CD4-positive, alpha-beta T cell treated with Interleukin-10 for 1 hour (primary cell): Measurements from ENCODE around the gene FBLN1.
A peak's percentile ranks its signal among the peaks of the same experiment; 100 is the strongest.

Experiments used
- DNase-seq: peaks from one replicate; pipeline ENCODE4 v3.0.0-alpha.2; 2020

Gene FBLN1

GRCh38 chr22:45574069-45574703 is 71.5 kb downstream of the FBLN1 start:
- no peak for DNase-seq

GRCh38 chr22:45575173-45575572 is 72.5 kb downstream of the FBLN1 start:
- no peak for DNase-seq

GRCh38 chr22:45575607-45576272 is 73.1 kb downstream of the FBLN1 start:
- no peak for DNase-seq

- DNase-seq: no peak
Observed at GRCh38 chr22:45576273-45576625, 73.6 kb downstream of the FBLN1 start.

- DNase-seq: no peak
Observed at GRCh38 chr22:45576730-45577464, 74.2 kb downstream of the FBLN1 start.

GRCh38 chr22:45577746-45578523 is 75.3 kb downstream of the FBLN1 start:
- DNase-seq: peak; percentile 70

- no peak for DNase-seq
Observed at GRCh38 chr22:45578524-45579147, 76.0 kb downstream of the FBLN1 start.

- DNase-seq: no peak
Observed at GRCh38 chr22:45579306-45579705, 76.6 kb downstream of the FBLN1 start.

- no peak for DNase-seq
Observed at GRCh38 chr22:45579806-45580725, 77.4 kb downstream of the FBLN1 start.

GRCh38 chr22:45580726-45581381 is 78.2 kb downstream of the FBLN1 start:
- no peak for DNase-seq

GRCh38 chr22:45581549-45582080 is 78.9 kb downstream of the FBLN1 start:
- DNase-seq: no peak

GRCh38 chr22:45582236-45582954 is 79.7 kb downstream of the FBLN1 start:
- DNase-seq: no peak

GRCh38 chr22:45582955-45583320 is 80.3 kb downstream of the FBLN1 start:
- no peak for DNase-seq

- peak; percentile 30 for DNase-seq
Observed at GRCh38 chr22:45583504-45583903, 80.8 kb downstream of the FBLN1 start.

GRCh38 chr22:45584121-45584570 is 81.5 kb downstream of the FBLN1 start:
- DNase-seq: no peak

GRCh38 chr22:45584621-45585436 is 82.1 kb downstream of the FBLN1 start:
- no peak for DNase-seq

- DNase-seq: no peak
Observed at GRCh38 chr22:45585437-45585755, 82.7 kb downstream of the FBLN1 start.

GRCh38 chr22:45585946-45586540 is 83.4 kb downstream of the FBLN1 start:
- DNase-seq: no peak
